Astrocyte (in vitro differentiated cells and primary cell): ENCODE results near the gene TMEM18. TPM values are rescaled to one million over a fixed set of nuclear protein-coding genes. Genes with fewer than 3 reads are reported as not detected.

Experiments
- DNase-seq: peaks from one replicate; pipeline ENCODE4 v3.0.0-alpha.2; 2010; ENCODE audit warnings: low read depth
- FAIRE-seq: peaks from 2 replicates; lab custom pipeline; 2011; peaks lifted over from hg19 to GRCh38; lab: Jason Lieb, UNC
- H2AFZ ChIP-seq: 2 replicates; pipeline ENCODE4 v1.6.0; 2012; ENCODE audit warnings: low read depth, low read length, inconsistent platforms
- H3K27ac ChIP-seq: 2 replicates; pipeline ENCODE4 v1.5.1; 2011; ENCODE audit warnings: low read depth, low read length, inconsistent platforms
- H3K27me3 ChIP-seq: 2 replicates; pipeline ENCODE4 v1.6.0; 2011; ENCODE audit warnings: low read length, inconsistent platforms; ENCODE audit not compliant: insufficient read depth
- H3K36me3 ChIP-seq: 2 replicates; pipeline ENCODE4 v1.5.1; 2011; ENCODE audit warnings: low read length, inconsistent platforms; ENCODE audit not compliant: insufficient read depth
- H3K4me1 ChIP-seq: 2 replicates; pipeline ENCODE4 v1.5.1; 2011; ENCODE audit warnings: low read length, inconsistent platforms; ENCODE audit not compliant: insufficient read depth
- H3K4me2 ChIP-seq: 2 replicates; pipeline ENCODE4 v1.6.0; 2012; ENCODE audit warnings: low read length, inconsistent platforms
- H3K4me3 ChIP-seq: 2 replicates; pipeline ENCODE4 v1.5.1; 2011; ENCODE audit warnings: low read depth, mild to moderate bottlenecking, low read length, inconsistent platforms; ENCODE audit not compliant: insufficient read depth
- H3K79me2 ChIP-seq: 2 replicates; pipeline ENCODE4 v1.6.0; 2012; ENCODE audit warnings: mild to moderate bottlenecking, low read length, inconsistent platforms; ENCODE audit not compliant: insufficient read depth
- H3K9ac ChIP-seq: 2 replicates; pipeline ENCODE4 v1.6.0; 2012; ENCODE audit warnings: mild to moderate bottlenecking, low read length, inconsistent platforms
- H3K9me3 ChIP-seq: 2 replicates; pipeline ENCODE4 v1.5.1; 2012; ENCODE audit warnings: low read depth, mild to moderate bottlenecking, low read length, inconsistent platforms; ENCODE audit not compliant: insufficient read depth
- H4K20me1 ChIP-seq: 2 replicates; pipeline ENCODE4 v1.6.0; 2012; ENCODE audit warnings: low read length, inconsistent platforms; ENCODE audit not compliant: insufficient read depth
- H3K27ac Mint-ChIP-seq: one replicate; pipeline ENCODE4 v1.8.0; 2021; ENCODE audit warnings: mild to moderate bottlenecking, mixed read lengths; ENCODE audit not compliant: unreplicated experiment
- H3K27me3 Mint-ChIP-seq: one replicate; pipeline ENCODE4 v1.8.0; 2021; ENCODE audit warnings: low read depth, mixed read lengths; ENCODE audit not compliant: unreplicated experiment
- H3K36me3 Mint-ChIP-seq: one replicate; pipeline ENCODE4 v1.8.0; 2021; ENCODE audit warnings: low read depth, mixed read lengths; ENCODE audit not compliant: unreplicated experiment
- H3K4me1 Mint-ChIP-seq: one replicate; pipeline ENCODE4 v1.8.0; 2021; ENCODE audit warnings: low read depth, mixed read lengths; ENCODE audit not compliant: unreplicated experiment
- H3K4me3 Mint-ChIP-seq: one replicate; pipeline ENCODE4 v1.8.0; 2021; ENCODE audit warnings: mild to moderate bottlenecking, moderate library complexity, mixed read lengths; ENCODE audit not compliant: unreplicated experiment
- H3K9me3 Mint-ChIP-seq: one replicate; pipeline ENCODE4 v1.8.0; 2021; ENCODE audit warnings: mild to moderate bottlenecking, mixed read lengths; ENCODE audit not compliant: unreplicated experiment
- CTCF ChIP-seq: IDR thresholded peaks from 2 replicates; pipeline ENCODE4 v1.5.1; 2011; ENCODE audit warnings: low read depth, mild to moderate bottlenecking, inconsistent platforms, low read length, moderate library complexity; ENCODE audit not compliant: insufficient read depth
- EZH2 ChIP-seq: IDR thresholded peaks from 2 replicates; pipeline ENCODE4 v1.6.1; 2012; ENCODE audit warnings: mild to moderate bottlenecking, low read length, inconsistent platforms; ENCODE audit not compliant: insufficient read depth
- total RNA-seq: library from RNA; stranded (reverse); gene quantifications from 2 replicates; pipeline ENCODE4 v1.2.1, GENCODE V29; 2021

TMEM18 gene
- total RNA-seq, 1 donor from 2014 or later = 16.8 TPM

- peak overlapping the region; percentile 97 for H3K4me3 Mint-ChIP-seq
- peak overlapping the region; percentile 89 for H3K4me2 ChIP-seq
- H3K36me3 Mint-ChIP-seq = peaks cover 9% of the 10 kb centered on the region
- no peak for DNase-seq
- H3K9me3 Mint-ChIP-seq = peaks cover 12% of the 10 kb centered on the region
- H3K27ac ChIP-seq = peak overlapping the region; percentile 100
- H3K9ac ChIP-seq = peak overlapping the region; percentile 98
- no peaks in the 10 kb centered on the region for H3K36me3 ChIP-seq
- H3K27me3 ChIP-seq = no peaks in the 10 kb centered on the region
- TF ChIP-seq EZH2 = no peak
- TF ChIP-seq CTCF = no peak
- H3K4me1 ChIP-seq = peaks cover 30% of the 10 kb centered on the region
- peak overlapping the region; percentile 98 for H3K27ac Mint-ChIP-seq
- peaks cover 23% of the 10 kb centered on the region for H4K20me1 ChIP-seq
- no peaks in the 10 kb centered on the region for H3K27me3 Mint-ChIP-seq
- H3K4me3 ChIP-seq = peak overlapping the region; percentile 96
- peak overlapping the region; percentile 98 for H2AFZ ChIP-seq
- peaks cover 15% of the 10 kb centered on the region for H3K79me2 ChIP-seq
- H3K4me1 Mint-ChIP-seq = peaks cover 25% of the 10 kb centered on the region
- FAIRE-seq = no peak
- no peaks in the 10 kb centered on the region for H3K9me3 ChIP-seq
Measured at GRCh38 chr2:677959-678550, 849 bp upstream of the TMEM18 start.

GRCh38 chr2:676647-677055, 555 bp downstream of the TMEM18 start:
- Mint-ChIP-seq H3K27me3 (no peaks in the 10 kb centered on the region), H3K9me3 (no peaks in the 10 kb centered on the region), H3K4me3 (peak overlapping the region; percentile 94), H3K4me1 (peaks cover 29% of the 10 kb centered on the region), H3K36me3 (peaks cover 3% of the 10 kb centered on the region), H3K27ac (peak overlapping the region; percentile 94)
- peak overlapping the region; percentile 54 for H2AFZ ChIP-seq
- peaks cover 30% of the 10 kb centered on the region for H4K20me1 ChIP-seq
- TF ChIP-seq EZH2 = no peak
- peak overlapping the region; percentile 84 for H3K27ac ChIP-seq
- DNase-seq = peak; percentile 94
- no peaks in the 10 kb centered on the region for H3K9me3 ChIP-seq
- peak overlapping the region; percentile 83 for H3K9ac ChIP-seq
- FAIRE-seq = no peak
- H3K79me2 ChIP-seq = peaks cover 28% of the 10 kb centered on the region
- peak overlapping the region; percentile 94 for H3K4me2 ChIP-seq
- H3K4me3 ChIP-seq = peak overlapping the region; percentile 71
- no peaks in the 10 kb centered on the region for H3K27me3 ChIP-seq
- no peaks in the 10 kb centered on the region for H3K36me3 ChIP-seq
- H3K4me1 ChIP-seq = peaks cover 32% of the 10 kb centered on the region

- no peaks in the 10 kb centered on the region for H3K9me3 ChIP-seq
- H3K36me3 ChIP-seq = no peaks in the 10 kb centered on the region
- H3K4me1 Mint-ChIP-seq = peaks cover 29% of the 10 kb centered on the region
- H3K27me3 Mint-ChIP-seq = no peaks in the 10 kb centered on the region
- H2AFZ ChIP-seq = peak overlapping the region; percentile 54
- H3K4me2 ChIP-seq = peak overlapping the region; percentile 94
- peaks cover 3% of the 10 kb centered on the region for H3K36me3 Mint-ChIP-seq
- FAIRE-seq (peak; percentile 26), DNase-seq (peak; percentile 87)
- H3K4me3 ChIP-seq = peak overlapping the region; percentile 71
- no peaks in the 10 kb centered on the region for H3K27me3 ChIP-seq
- H3K27ac Mint-ChIP-seq = peak overlapping the region; percentile 94
- peak; percentile 40 for TF ChIP-seq CTCF
- no peak for TF ChIP-seq EZH2
- peak overlapping the region; percentile 94 for H3K4me3 Mint-ChIP-seq
- H3K9ac ChIP-seq = peak overlapping the region; percentile 83
- no peaks in the 10 kb centered on the region for H3K9me3 Mint-ChIP-seq
- peaks cover 30% of the 10 kb centered on the region for H4K20me1 ChIP-seq
- H3K4me1 ChIP-seq = peaks cover 32% of the 10 kb centered on the region
- peak overlapping the region; percentile 84 for H3K27ac ChIP-seq
- peaks cover 28% of the 10 kb centered on the region for H3K79me2 ChIP-seq
Measured at GRCh38 chr2:675982-676646, 1.1 kb downstream of the TMEM18 start.
